HG03432 (cell line): ENCODE measurements around the gene PLAAT3.
"Not testable (repeated sequence)": the region's sequence is repeated elsewhere in the genome, so short reads cannot be mapped to it uniquely, and the experiment has no call there.

ENCODE experiments used
- ATAC-seq: cut with Tn5 transposase; IDR thresholded peaks from one replicate; pipeline ENCODE4 v1.9.1; 2021; ENCODE audit warnings: mild to moderate bottlenecking, moderate library complexity; ENCODE audit not compliant: unreplicated experiment

PLAAT3 gene

GRCh38 chr11:63543711-63544110 lies 70.5 kb downstream of the PLAAT3 start:
- no peak for ATAC-seq

GRCh38 chr11:63542506-63542905 lies 71.7 kb downstream of the PLAAT3 start:
- ATAC-seq, result not testable (repeated sequence)

- ATAC-seq, result no peak
Observed at GRCh38 chr11:63537293-63538101, 76.7 kb downstream of the PLAAT3 start.

GRCh38 chr11:63536669-63537292 lies 77.5 kb downstream of the PLAAT3 start, which contains the start of gene PLAAT4:
TSS of gene PLAAT4 (plus strand) at chr11:63536808. CDS start at chr11:63536869, 61 bp downstream.
- ATAC-seq, result no peak

- ATAC-seq, result no peak
Observed at GRCh38 chr11:63535734-63536133, 78.5 kb downstream of the PLAAT3 start.

GRCh38 chr11:63534895-63535461 lies 79.3 kb downstream of the PLAAT3 start:
- peak; percentile 51 for ATAC-seq

- no peak for ATAC-seq
Observed at GRCh38 chr11:63534076-63534475, 80.2 kb downstream of the PLAAT3 start.

- ATAC-seq, result no peak
Observed at GRCh38 chr11:63532799-63533475, 81.3 kb downstream of the PLAAT3 start.

- no peak for ATAC-seq
Observed at GRCh38 chr11:63532117-63532516, 82.1 kb downstream of the PLAAT3 start.

GRCh38 chr11:63531074-63531792 lies 83.0 kb downstream of the PLAAT3 start:
- ATAC-seq, result peak; percentile 87

- no peak for ATAC-seq
Observed at GRCh38 chr11:63530021-63530420, 84.2 kb downstream of the PLAAT3 start.

- not testable (repeated sequence) for ATAC-seq
Observed at GRCh38 chr11:63529373-63529772, 84.9 kb downstream of the PLAAT3 start.

- ATAC-seq, result not testable (repeated sequence)
Observed at GRCh38 chr11:63528729-63529278, 85.4 kb downstream of the PLAAT3 start.

- not testable (repeated sequence) for ATAC-seq
Observed at GRCh38 chr11:63528156-63528555, 86.1 kb downstream of the PLAAT3 start.

GRCh38 chr11:63527667-63528066 lies 86.6 kb downstream of the PLAAT3 start:
- no peak for ATAC-seq
